MM.1S (cell line): ENCODE data around the gene PITRM1.

ENCODE experiments used
- DNase-seq: peaks from one replicate; pipeline ENCODE4 v3.0.0-alpha.2; 2015
- H2AFZ ChIP-seq: fragments of 300-600 bp; sonication (generic); 2 replicates; pipeline ENCODE4 v1.6.0; 2016; ENCODE audit warnings: antibody characterized with exemption, low read length
- H3F3A ChIP-seq: fragments of 300-600 bp; sonication (generic); 2 replicates; pipeline ENCODE4 v1.6.1; 2016; ENCODE audit warnings: mild to moderate bottlenecking, antibody characterized with exemption, low read length, moderate library complexity, mixed read lengths; ENCODE audit not compliant: insufficient read depth
- H3K27ac ChIP-seq: fragments of 300-600 bp; sonication (generic); 2 replicates; pipeline ENCODE4 v1.5.1; 2016; ENCODE audit warnings: mild to moderate bottlenecking, low read length
- H3K27me3 ChIP-seq: fragments of 300-600 bp; sonication (generic); replicated peaks from 2 replicates; pipeline ENCODE4 v1.6.0; 2016; ENCODE audit warnings: low read length; ENCODE audit not compliant: insufficient read depth
- H3K36me3 ChIP-seq: fragments of 300-600 bp; sonication (generic); replicated peaks from 2 replicates; pipeline ENCODE4 v1.6.1; 2016; ENCODE audit warnings: mild to moderate bottlenecking, low read length, mixed read lengths; ENCODE audit not compliant: insufficient read depth
- H3K4me1 ChIP-seq: fragments of 300-600 bp; sonication (generic); 2 replicates; pipeline ENCODE4 v1.6.1; 2016; ENCODE audit warnings: low read length, mixed read lengths
- H3K4me2 ChIP-seq: fragments of 300-600 bp; sonication (generic); 2 replicates; pipeline ENCODE4 v1.6.0; 2016; ENCODE audit warnings: low read depth, low read length
- H3K4me3 ChIP-seq: fragments of 300-600 bp; sonication (generic); 2 replicates; pipeline ENCODE4 v1.5.1; 2016; ENCODE audit warnings: low read length, mixed read lengths
- H3K79me2 ChIP-seq: fragments of 300-600 bp; sonication (generic); 2 replicates; pipeline ENCODE4 v1.6.1; 2016; ENCODE audit warnings: mixed run types, low read length, mixed read lengths
- H3K9ac ChIP-seq: fragments of 300-600 bp; sonication (generic); 2 replicates; pipeline ENCODE4 v1.6.1; 2016; ENCODE audit warnings: low read length, mixed read lengths
- H3K9me2 ChIP-seq: fragments of 300-600 bp; sonication (generic); replicated peaks from 2 replicates; pipeline ENCODE4 v1.6.1; 2016; ENCODE audit warnings: mild to moderate bottlenecking, low read length, mixed read lengths; ENCODE audit not compliant: insufficient read depth
- H3K9me3 ChIP-seq: fragments of 300-600 bp; sonication (generic); replicated peaks from 2 replicates; pipeline ENCODE4 v1.6.1; 2016; ENCODE audit warnings: mild to moderate bottlenecking, low read length, mixed read lengths; ENCODE audit not compliant: insufficient read depth
- H4K20me1 ChIP-seq: fragments of 300-600 bp; sonication (generic); 2 replicates; pipeline ENCODE4 v1.6.1; 2016; ENCODE audit warnings: mild to moderate bottlenecking, low read length, moderate library complexity, mixed read lengths; ENCODE audit not compliant: insufficient read depth
- CTCF ChIP-seq: fragments of 300-600 bp; sonication (generic); IDR thresholded peaks from 2 replicates; pipeline ENCODE4 v1.5.1; 2016; ENCODE audit warnings: antibody characterized with exemption, low read length, mixed read lengths
- EZH2 ChIP-seq: fragments of 300-600 bp; sonication (generic); optimal IDR thresholded peaks from 2 replicates; pipeline ENCODE3; 2017; ENCODE audit warnings: low read depth, mild to moderate bottlenecking, antibody characterized with exemption, low read length, mixed read lengths
- EZH2phosphoT487 ChIP-seq: fragments of 300-600 bp; sonication (generic); IDR thresholded peaks from 2 replicates; pipeline ENCODE4 v1.6.1; 2018; ENCODE audit warnings: antibody characterized with exemption, low read length

The PITRM1 gene

GRCh38 chr10:3093996-3094395 is 78.6 kb downstream of the PITRM1 start:
- Histone ChIP-seq H3K9ac (no peak overlapping the region), H3K36me3 (no peaks in the 10 kb centered on the region), H2AFZ (no peak overlapping the region), H3K4me3 (no peak overlapping the region), H3K4me2 (no peak overlapping the region), H3K9me2 (no peaks in the 10 kb centered on the region), H3F3A (no peaks in the 10 kb centered on the region), H3K9me3 (no peaks in the 10 kb centered on the region; the same call in 1 of the 2 replicates), H3K4me1 (no peaks in the 10 kb centered on the region), H3K79me2 (no peaks in the 10 kb centered on the region), H3K27ac (no peak overlapping the region), H4K20me1 (no peaks in the 10 kb centered on the region), H3K27me3 (no peaks in the 10 kb centered on the region)
- TF ChIP-seq EZH2 = no peak
- no peak for TF ChIP-seq CTCF
- TF ChIP-seq EZH2phosphoT487 = no peak
- DNase-seq = no peak

- H4K20me1 ChIP-seq = no peaks in the 10 kb centered on the region
- H3K4me1 ChIP-seq = no peaks in the 10 kb centered on the region
- no peak overlapping the region for H3K4me3 ChIP-seq
- TF ChIP-seq CTCF = no peak
- no peak for TF ChIP-seq EZH2phosphoT487
- TF ChIP-seq EZH2 = no peak
- no peaks in the 10 kb centered on the region for H3K36me3 ChIP-seq
- H3K4me2 ChIP-seq = no peak overlapping the region
- no peaks in the 10 kb centered on the region for H3K79me2 ChIP-seq
- no peaks in the 10 kb centered on the region; the same call in 1 of the 2 replicates for H3K9me3 ChIP-seq
- no peaks in the 10 kb centered on the region for H3K9me2 ChIP-seq
- no peak for DNase-seq
- H2AFZ ChIP-seq = no peak overlapping the region
- H3K27me3 ChIP-seq = no peaks in the 10 kb centered on the region
- H3K27ac ChIP-seq = no peak overlapping the region
- no peaks in the 10 kb centered on the region for H3F3A ChIP-seq
- H3K9ac ChIP-seq = no peak overlapping the region
Measured at GRCh38 chr10:3091921-3092320, 80.7 kb downstream of the PITRM1 start.

GRCh38 chr10:3090914-3091787 is 81.4 kb downstream of the PITRM1 start:
- no peaks in the 10 kb centered on the region for H3K79me2 ChIP-seq
- H3K4me3 ChIP-seq = no peak overlapping the region
- H3F3A ChIP-seq = no peaks in the 10 kb centered on the region
- no peak overlapping the region for H2AFZ ChIP-seq
- no peak overlapping the region for H3K4me2 ChIP-seq
- no peaks in the 10 kb centered on the region for H3K27me3 ChIP-seq
- no peaks in the 10 kb centered on the region; the same call in 1 of the 2 replicates for H3K9me3 ChIP-seq
- H4K20me1 ChIP-seq = no peaks in the 10 kb centered on the region
- no peak overlapping the region for H3K27ac ChIP-seq
- no peak for DNase-seq
- TF ChIP-seq CTCF (no peak), EZH2phosphoT487 (no peak), EZH2 (no peak)
- H3K9me2 ChIP-seq = no peaks in the 10 kb centered on the region
- no peaks in the 10 kb centered on the region for H3K36me3 ChIP-seq
- H3K4me1 ChIP-seq = no peaks in the 10 kb centered on the region
- H3K9ac ChIP-seq = no peak overlapping the region
